ENCODE results near the gene SCLT1. TPM values are rescaled to one million over a fixed set of nuclear protein-coding genes. Genes with fewer than 3 reads are reported as not detected.

The SCLT1 gene
- total and polyA plus RNA-seq, 3 donors from 2014 or later, result 5.9 to 25.3 (median 17.5) TPM

DNA sequence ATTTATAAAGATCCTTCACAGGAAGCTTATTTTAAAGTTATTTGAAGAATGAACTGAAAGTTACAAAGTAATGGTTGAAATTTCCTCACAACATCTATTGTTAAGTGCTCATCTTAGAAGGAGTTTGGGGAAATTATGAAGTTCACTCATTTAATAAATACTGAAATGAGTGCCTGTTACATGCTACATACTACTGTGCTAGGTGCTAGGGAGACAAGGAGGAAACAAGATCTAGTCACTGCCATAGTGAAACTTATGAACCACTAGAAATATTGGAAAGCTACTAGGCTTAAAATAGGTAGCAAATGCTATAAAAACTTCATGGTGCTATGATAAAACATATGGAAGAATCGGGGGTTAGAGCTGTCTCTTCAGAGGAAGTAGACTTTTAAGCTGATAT is 186.8 kb downstream of the SCLT1 start:
- Histone ChIP-seq H3K27me3 (no peaks in the 10 kb centered on the region), H3K9me3 (no peaks in the 10 kb centered on the region), H3K36me3 (ENCODE audit: low read depth, missing control alignments) (no peaks in the 10 kb centered on the region), H3K4me1 (no peaks in the 10 kb centered on the region), H3K4me3 (no peak overlapping the region), H3K27ac (no peak overlapping the region)
- intact Hi-C loops (cut with DNase I; ENCODE audit: low total_unique reads), result no loop called here
- no peak for DNase-seq
- TF ChIP-seq POLR2A (IDR thresholded peaks at IDR 0.05), result no peak
- no peak for TF ChIP-seq CTCF (IDR thresholded peaks at IDR 0.05)
- WGBS, 2 donors, result 86 to 88% methylated on average over 1 of the region's 1 CpG

GRCh38 chr4:128904821-128905220 is 188.5 kb downstream of the SCLT1 start:
- Histone ChIP-seq H3K4me1 (no peaks in the 10 kb centered on the region), H3K27me3 (no peaks in the 10 kb centered on the region), H3K36me3 (ENCODE audit: low read depth, missing control alignments) (no peaks in the 10 kb centered on the region), H3K9me3 (no peaks in the 10 kb centered on the region), H3K4me3 (no peak overlapping the region), H3K27ac (no peak overlapping the region)
- 88 to 89% methylated on average over 3 of the region's 3 CpGs for WGBS, 2 donors
- intact Hi-C loops (cut with DNase I; ENCODE audit: low total_unique reads), result no loop called here
- DNase-seq, result no peak
- TF ChIP-seq CTCF (IDR thresholded peaks at IDR 0.05), result no peak
- TF ChIP-seq POLR2A (IDR thresholded peaks at IDR 0.05), result no peak

GRCh38 chr4:128880662-128881061 is 212.7 kb downstream of the SCLT1 start:
- no peak overlapping the region for H3K4me3 ChIP-seq
- no peak for DNase-seq
- no peaks in the 10 kb centered on the region for H3K4me1 ChIP-seq
- no peaks in the 10 kb centered on the region for H3K27me3 ChIP-seq
- TF ChIP-seq CTCF (IDR thresholded peaks at IDR 0.05) (no peak), POLR2A (IDR thresholded peaks at IDR 0.05) (no peak)
- no peak overlapping the region for H3K27ac ChIP-seq
- 93 to 94% methylated on average over 4 of the region's 4 CpGs for WGBS, 2 donors
- no peaks in the 10 kb centered on the region for H3K9me3 ChIP-seq
- intact Hi-C loops (cut with DNase I; ENCODE audit: low total_unique reads), result no loop called here
- no peaks in the 10 kb centered on the region for H3K36me3 ChIP-seq (ENCODE audit: low read depth, missing control alignments)

GRCh38 chr4:128879971-128880370 is 213.4 kb downstream of the SCLT1 start:
- WGBS, 2 donors, result 73 to 80% methylated on average over 2 of the region's 2 CpGs

More at GRCh38 chr4:128879971-128880370, 213.4 kb downstream of the SCLT1 start:
- no peaks in the 10 kb centered on the region for H3K9me3 ChIP-seq
- H3K36me3 ChIP-seq (ENCODE audit: low read depth, missing control alignments), result no peaks in the 10 kb centered on the region
- TF ChIP-seq CTCF (IDR thresholded peaks at IDR 0.05), result no peak
- no peak for TF ChIP-seq POLR2A (IDR thresholded peaks at IDR 0.05)
- H3K27me3 ChIP-seq, result no peaks in the 10 kb centered on the region
- intact Hi-C loops (cut with DNase I; ENCODE audit: low total_unique reads), result no loop called here
- no peak overlapping the region for H3K4me3 ChIP-seq
- H3K27ac ChIP-seq, result no peak overlapping the region
- H3K4me1 ChIP-seq, result no peaks in the 10 kb centered on the region
- DNase-seq, result no peak

All from testis (tissue), 3 donors.